H9 (cell line): ENCODE data around the gene PIK3C3. TPM values are rescaled to one million over a fixed set of nuclear protein-coding genes. Genes with fewer than 3 reads are reported as not detected.

Experiments used
- DNase-seq: peaks from one replicate; pipeline ENCODE4 v3.0.0-alpha.2; 2017
- H2AFZ ChIP-seq: one replicate; pipeline ENCODE4 v1.6.1; 2013; ENCODE audit warnings: mild to moderate bottlenecking, low read length, control low read depth, moderate library complexity
- H2AK5ac ChIP-seq: 2 replicates; pipeline ENCODE4 v1.6.1; 2013; ENCODE audit warnings: low read length, control low read depth, mixed read lengths; ENCODE audit not compliant: insufficient read length
- H2BK120ac ChIP-seq: one replicate; pipeline ENCODE4 v1.6.1; 2013; ENCODE audit warnings: low read depth, mild to moderate bottlenecking, low read length, control low read depth, inconsistent platforms; ENCODE audit not compliant: poor library complexity, severe bottlenecking
- H2BK12ac ChIP-seq: 2 replicates; pipeline ENCODE4 v1.6.1; 2013; ENCODE audit warnings: low read length, control low read depth, mixed read lengths, low read depth; ENCODE audit not compliant: insufficient read length
- H2BK15ac ChIP-seq: 2 replicates; pipeline ENCODE4 v1.6.1; 2013; ENCODE audit warnings: low read depth, low read length, control low read depth
- H2BK20ac ChIP-seq: one replicate; pipeline ENCODE4 v1.6.1; 2013; ENCODE audit warnings: low read depth, mild to moderate bottlenecking, low read length, control low read depth, inconsistent platforms; ENCODE audit not compliant: poor library complexity, severe bottlenecking
- H2BK5ac ChIP-seq: 2 replicates; pipeline ENCODE4 v1.6.1; 2013; ENCODE audit warnings: low read length, control low read depth, mixed read lengths; ENCODE audit not compliant: insufficient read length
- H3K14ac ChIP-seq: 2 replicates; pipeline ENCODE4 v1.6.1; 2013; ENCODE audit warnings: low read length, control low read depth; ENCODE audit not compliant: insufficient read depth
- H3K18ac ChIP-seq: 2 replicates; pipeline ENCODE4 v1.6.1; 2013; ENCODE audit warnings: low read depth, mild to moderate bottlenecking, mixed read lengths, low read length, control low read depth; ENCODE audit not compliant: insufficient read length
- H3K23ac ChIP-seq: 2 replicates; pipeline ENCODE4 v1.6.1; 2013; ENCODE audit warnings: low read length, control low read depth, mixed read lengths, low read depth; ENCODE audit not compliant: insufficient read length
- H3K23me2 ChIP-seq: 2 replicates; pipeline ENCODE4 v1.6.1; 2013; ENCODE audit warnings: low read depth, mild to moderate bottlenecking, mixed read lengths, low read length, control low read depth; ENCODE audit not compliant: insufficient read length, poor library complexity, severe bottlenecking
- H3K27ac ChIP-seq: 2 replicates; pipeline ENCODE4 v1.5.1; 2013; ENCODE audit warnings: low read length, control low read depth, mixed read lengths, low read depth; ENCODE audit not compliant: insufficient read length
- H3K27me3 ChIP-seq: 2 replicates; pipeline ENCODE4 v1.6.1; 2013; ENCODE audit warnings: low read length, control low read depth, inconsistent platforms; ENCODE audit not compliant: insufficient read depth
- H3K4ac ChIP-seq: 2 replicates; pipeline ENCODE4 v1.6.1; 2013; ENCODE audit warnings: low read depth, mild to moderate bottlenecking, control low read depth, inconsistent platforms, low read length, moderate library complexity
- H3K4me1 ChIP-seq: 2 replicates; pipeline ENCODE4 v1.6.1; 2013; ENCODE audit warnings: low read length, control low read depth, inconsistent platforms; ENCODE audit not compliant: insufficient read depth
- H3K4me2 ChIP-seq: 2 replicates; pipeline ENCODE4 v1.6.1; 2013; ENCODE audit warnings: low read length, control low read depth, mixed read lengths; ENCODE audit not compliant: insufficient read length, insufficient read depth
- H3K56ac ChIP-seq: 2 replicates; pipeline ENCODE4 v1.6.1; 2013; ENCODE audit warnings: low read depth, mild to moderate bottlenecking, mixed read lengths, low read length, control low read depth; ENCODE audit not compliant: insufficient read length
- H3K79me1 ChIP-seq: 2 replicates; pipeline ENCODE4 v1.6.1; 2013; ENCODE audit warnings: low read depth, mild to moderate bottlenecking, moderate library complexity, low read length, control low read depth, inconsistent platforms; ENCODE audit not compliant: insufficient read depth, poor library complexity, severe bottlenecking
- H3K79me2 ChIP-seq: 2 replicates; pipeline ENCODE4 v1.6.1; 2013; ENCODE audit warnings: low read length, control low read depth, inconsistent platforms; ENCODE audit not compliant: insufficient read depth
- H3K9ac ChIP-seq: 2 replicates; pipeline ENCODE4 v1.6.1; 2013; ENCODE audit warnings: low read length, control low read depth, mixed read lengths; ENCODE audit not compliant: insufficient read length; ENCODE audit errors: extremely low read depth
- H3K9me3 ChIP-seq: one replicate; pipeline ENCODE4 v1.6.1; 2013; ENCODE audit warnings: low read depth, low read length, inconsistent platforms; ENCODE audit not compliant: control insufficient read depth
- H3T11ph ChIP-seq: one replicate; pipeline ENCODE4 v1.6.1; 2013; ENCODE audit warnings: mild to moderate bottlenecking, low read length, control low read depth, inconsistent platforms
- H4K20me1 ChIP-seq: one replicate; pipeline ENCODE4 v1.6.1; 2013; ENCODE audit not compliant: control insufficient read depth, insufficient read length, insufficient read depth
- H4K5ac ChIP-seq: 2 replicates; pipeline ENCODE4 v1.6.1; 2013; ENCODE audit warnings: low read depth, mild to moderate bottlenecking, mixed read lengths, low read length, control low read depth; ENCODE audit not compliant: insufficient read length
- H4K8ac ChIP-seq: replicated peaks from 2 replicates; pipeline ENCODE4 v1.6.1; 2013; ENCODE audit warnings: low read length, control low read depth, mixed read lengths, low read depth; ENCODE audit not compliant: insufficient read length
- H4K91ac ChIP-seq: 2 replicates; pipeline ENCODE4 v1.6.1; 2013; ENCODE audit warnings: low read depth, mild to moderate bottlenecking, moderate library complexity, mixed read lengths, low read length, control low read depth; ENCODE audit not compliant: insufficient read length
- H3K27ac Mint-ChIP-seq, 3 experiments: 2 replicates in 2 of 3; 3 replicates in 1 of 3; pipeline ENCODE4 v1.8.0; 2020 to 2021; ENCODE audit warnings: mixed read lengths in 3 of 3, mild to moderate bottlenecking in 1 of 3, moderate library complexity in 1 of 3
- H3K27me3 Mint-ChIP-seq: 2 replicates; pipeline ENCODE4 v1.8.0; 2021; ENCODE audit warnings: low read depth, mild to moderate bottlenecking, moderate library complexity, mixed read lengths
- H3K36me3 Mint-ChIP-seq, 3 experiments: 2 replicates in 2 of 3; 3 replicates in 1 of 3; pipeline ENCODE4 v1.8.0; 2020 to 2021; ENCODE audit warnings: low read depth in 3 of 3, mixed read lengths in 3 of 3; ENCODE audit not compliant: insufficient read depth in 1 of 3
- H3K4me1 Mint-ChIP-seq, 2 experiments: 2 replicates each; pipeline ENCODE4 v1.8.0; 2020; ENCODE audit warnings: mixed read lengths in 2 of 2
- H3K4me3 Mint-ChIP-seq, 2 experiments: 2 replicates in 1 of 2; 3 replicates in 1 of 2; pipeline ENCODE4 v1.8.0; 2020 to 2021; ENCODE audit warnings: mild to moderate bottlenecking in 2 of 2, mixed read lengths in 2 of 2, moderate library complexity in 1 of 2
- H3K9me3 Mint-ChIP-seq, 2 experiments: 2 replicates in 1 of 2; 3 replicates in 1 of 2; pipeline ENCODE4 v1.8.0; 2020; ENCODE audit warnings: mild to moderate bottlenecking in 2 of 2, mixed read lengths in 2 of 2, moderate library complexity in 1 of 2
- WGBS: extraction: QIAGEN DNeasy Blood & Tissue Kit; methylation state at CpG from one replicate; pipeline ENCODE4 v1.1.7; 2013; ENCODE audit warnings: missing lambda C conversion rate, low lambda C conversion rate, mixed read lengths; ENCODE audit not compliant: insufficient read length; ENCODE audit errors: extremely low coverage; 5-methylcytosine and 5-hydroxymethylcytosine counted together
- total RNA-seq: library from RNA; stranded (reverse); gene quantifications from 2 replicates; pipeline ENCODE4 v1.2.1, GENCODE V29; 2021
- TF ChIP-seq, protein P1 (sequence below): fragments of 200-600 bp; sonication (generic); conservative IDR thresholded peaks from 3 replicates; pipeline ENCODE4 v1.8.0; 2021; ENCODE audit warnings: antibody characterized with exemption, mild to moderate bottlenecking

The PIK3C3 gene
- total RNA-seq, 1 experiment from 2014 or later: 48.8 TPM

DNA sequence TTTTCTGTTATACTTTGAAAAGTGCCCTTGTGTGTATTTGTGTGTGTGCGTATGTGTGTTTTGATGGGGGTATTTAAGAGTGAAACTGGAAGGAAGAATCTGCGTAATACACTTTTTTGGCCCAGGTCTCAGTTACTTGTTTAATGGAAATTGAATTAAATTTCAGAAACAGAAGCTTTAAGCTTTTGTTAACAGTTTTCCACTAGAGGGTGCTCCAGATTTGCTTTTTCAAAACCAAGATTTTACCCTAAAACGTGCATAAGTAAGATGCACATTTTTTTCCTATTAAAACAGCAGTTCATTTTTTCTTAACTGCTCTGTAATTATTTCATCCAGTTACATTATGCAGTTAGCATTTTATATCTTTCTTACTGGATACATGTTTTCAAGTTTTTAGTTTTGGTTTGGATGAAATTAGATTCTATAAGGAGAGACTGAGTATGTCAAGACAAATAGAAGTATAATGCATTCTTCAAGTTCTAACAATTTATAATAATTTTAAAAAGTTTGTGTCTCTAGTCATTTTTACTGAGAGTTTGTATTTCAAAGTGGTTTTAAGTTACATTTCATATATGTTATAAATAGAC, 97.2 kb downstream of the PIK3C3 start:
- Mint-ChIP-seq H3K27ac (peak overlapping the region in 1 of 3 experiments; percentile 50; a peak in 1 of 7 replicates), H3K4me1 (peaks cover 8 to 11% of the 10 kb centered on the region in 2 experiments), H3K27me3 (no peaks in the 10 kb centered on the region), H3K9me3 (no peaks in the 10 kb centered on the region), H3K4me3 (no peak overlapping the region), H3K36me3 (peaks cover 0 to 14% (median 8%) of the 10 kb centered on the region in 3 experiments; a peak in 5 of 7 replicates)
- no peaks in the 10 kb centered on the region for H3K23me2 ChIP-seq
- no peaks in the 10 kb centered on the region for H3K9me3 ChIP-seq
- H3K79me2 ChIP-seq: no peaks in the 10 kb centered on the region
- no peak overlapping the region for H3T11ph ChIP-seq
- no peak overlapping the region for H2AFZ ChIP-seq
- H3K9ac ChIP-seq: no peak overlapping the region
- no peak overlapping the region for H3K18ac ChIP-seq
- H4K8ac ChIP-seq: no peak overlapping the region
- no peak overlapping the region for H3K4me2 ChIP-seq
- H2BK15ac ChIP-seq: no peak overlapping the region
- no peak overlapping the region for H3K4ac ChIP-seq
- H3K27ac ChIP-seq: no peak overlapping the region
- H3K4me1 ChIP-seq: no peaks in the 10 kb centered on the region
- WGBS: 100% methylated on average over 2 of the region's 3 CpGs
- H2BK20ac ChIP-seq: no peak overlapping the region
- H3K79me1 ChIP-seq: no peaks in the 10 kb centered on the region
- H2BK5ac ChIP-seq: no peak overlapping the region
- TF ChIP-seq, protein P1, sequence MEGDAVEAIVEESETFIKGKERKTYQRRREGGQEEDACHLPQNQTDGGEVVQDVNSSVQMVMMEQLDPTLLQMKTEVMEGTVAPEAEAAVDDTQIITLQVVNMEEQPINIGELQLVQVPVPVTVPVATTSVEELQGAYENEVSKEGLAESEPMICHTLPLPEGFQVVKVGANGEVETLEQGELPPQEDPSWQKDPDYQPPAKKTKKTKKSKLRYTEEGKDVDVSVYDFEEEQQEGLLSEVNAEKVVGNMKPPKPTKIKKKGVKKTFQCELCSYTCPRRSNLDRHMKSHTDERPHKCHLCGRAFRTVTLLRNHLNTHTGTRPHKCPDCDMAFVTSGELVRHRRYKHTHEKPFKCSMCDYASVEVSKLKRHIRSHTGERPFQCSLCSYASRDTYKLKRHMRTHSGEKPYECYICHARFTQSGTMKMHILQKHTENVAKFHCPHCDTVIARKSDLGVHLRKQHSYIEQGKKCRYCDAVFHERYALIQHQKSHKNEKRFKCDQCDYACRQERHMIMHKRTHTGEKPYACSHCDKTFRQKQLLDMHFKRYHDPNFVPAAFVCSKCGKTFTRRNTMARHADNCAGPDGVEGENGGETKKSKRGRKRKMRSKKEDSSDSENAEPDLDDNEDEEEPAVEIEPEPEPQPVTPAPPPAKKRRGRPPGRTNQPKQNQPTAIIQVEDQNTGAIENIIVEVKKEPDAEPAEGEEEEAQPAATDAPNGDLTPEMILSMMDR: peak; percentile 62
- H2BK12ac ChIP-seq: no peak overlapping the region
- H3K14ac ChIP-seq: no peak overlapping the region
- no peak overlapping the region for H3K56ac ChIP-seq
- no peak overlapping the region for H3K23ac ChIP-seq
- no peaks in the 10 kb centered on the region for H3K27me3 ChIP-seq
- H4K91ac ChIP-seq: no peak overlapping the region
- H2BK120ac ChIP-seq: no peak overlapping the region
- H2AK5ac ChIP-seq: no peak overlapping the region
- no peaks in the 10 kb centered on the region for H4K20me1 ChIP-seq
- no peak for DNase-seq
- no peak overlapping the region for H4K5ac ChIP-seq
